OCI-LY1 (cell line): ENCODE data around the gene ESYT2.

Source experiments
- EZH2 ChIP-seq: fragments of 200-600 bp; sonication (generic), shearing (Covaris generic); IDR thresholded peaks from 2 replicates; pipeline ENCODE4 v1.8.0; 2017; ENCODE audit warnings: borderline replicate concordance, mixed run types, mild to moderate bottlenecking, antibody characterized with exemption, low read length, moderate library complexity, mixed read lengths
- TF ChIP-seq, protein P1 (sequence below): fragments of 200-600 bp; sonication (generic), shearing (Covaris generic); IDR thresholded peaks from 2 replicates; pipeline ENCODE4 v1.5.1; 2017; ENCODE audit warnings: mild to moderate bottlenecking, antibody characterized with exemption, low read length, moderate library complexity, mixed read lengths

DNA sequence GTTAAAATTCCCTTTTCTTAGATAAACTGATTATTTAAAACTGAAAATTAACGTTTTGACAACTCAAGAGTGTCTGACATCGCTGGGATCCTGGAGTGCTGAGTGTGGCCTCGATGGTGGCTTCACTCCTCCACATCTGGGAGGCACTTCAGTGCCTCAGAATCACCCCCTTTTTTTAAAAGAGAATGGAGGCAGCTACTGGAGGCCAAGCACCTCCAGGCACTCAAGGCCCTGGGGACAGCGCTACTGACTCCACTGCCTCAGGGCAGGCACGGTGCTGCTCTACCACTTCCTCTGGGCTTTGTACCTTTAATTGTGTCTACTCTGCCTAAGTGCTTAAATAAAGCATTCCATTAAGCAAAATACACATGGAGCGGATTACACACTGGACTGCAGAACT is 97.5 kb downstream of the ESYT2 start:
- TF ChIP-seq, protein P1, sequence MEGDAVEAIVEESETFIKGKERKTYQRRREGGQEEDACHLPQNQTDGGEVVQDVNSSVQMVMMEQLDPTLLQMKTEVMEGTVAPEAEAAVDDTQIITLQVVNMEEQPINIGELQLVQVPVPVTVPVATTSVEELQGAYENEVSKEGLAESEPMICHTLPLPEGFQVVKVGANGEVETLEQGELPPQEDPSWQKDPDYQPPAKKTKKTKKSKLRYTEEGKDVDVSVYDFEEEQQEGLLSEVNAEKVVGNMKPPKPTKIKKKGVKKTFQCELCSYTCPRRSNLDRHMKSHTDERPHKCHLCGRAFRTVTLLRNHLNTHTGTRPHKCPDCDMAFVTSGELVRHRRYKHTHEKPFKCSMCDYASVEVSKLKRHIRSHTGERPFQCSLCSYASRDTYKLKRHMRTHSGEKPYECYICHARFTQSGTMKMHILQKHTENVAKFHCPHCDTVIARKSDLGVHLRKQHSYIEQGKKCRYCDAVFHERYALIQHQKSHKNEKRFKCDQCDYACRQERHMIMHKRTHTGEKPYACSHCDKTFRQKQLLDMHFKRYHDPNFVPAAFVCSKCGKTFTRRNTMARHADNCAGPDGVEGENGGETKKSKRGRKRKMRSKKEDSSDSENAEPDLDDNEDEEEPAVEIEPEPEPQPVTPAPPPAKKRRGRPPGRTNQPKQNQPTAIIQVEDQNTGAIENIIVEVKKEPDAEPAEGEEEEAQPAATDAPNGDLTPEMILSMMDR = no peak
- TF ChIP-seq EZH2 = no peak
